ENCODE measurements around the gene TLE4.

The TLE4 gene

GRCh38 chr9:79564105-79564504, 7.7 kb upstream of the TLE4 start:
- no peak overlapping the region for H3K4me3 ChIP-seq (ENCODE audit: low read depth, low read length)
- no peak for DNase-seq (ENCODE audit: low read depth)
- TF ChIP-seq CTCF (IDR thresholded peaks at IDR 0.05; ENCODE audit: insufficient read depth, low read depth, low read length, missing control alignments), result no peak

DNA sequence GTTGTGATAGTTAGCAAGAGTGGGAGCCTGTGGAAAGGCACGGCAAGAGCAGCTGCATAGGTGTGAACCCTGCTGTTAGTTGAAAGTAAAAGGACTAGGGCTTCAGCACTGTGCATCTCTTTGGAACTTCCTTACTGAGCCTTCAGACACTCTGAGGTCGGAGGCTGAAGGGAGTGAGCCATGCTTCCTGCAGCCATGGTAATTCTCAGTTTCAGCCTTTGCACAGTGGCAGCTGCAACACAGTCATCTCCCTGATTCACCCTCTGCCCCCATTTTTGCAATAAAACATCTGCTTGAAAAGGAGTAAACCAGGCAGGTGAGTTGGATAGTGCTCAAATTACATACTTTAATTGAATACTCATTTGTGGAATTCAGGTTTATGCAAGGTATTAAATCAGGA, 6.5 kb upstream of the TLE4 start:
- peak; percentile 88 for DNase-seq (ENCODE audit: low read depth)

DNA sequence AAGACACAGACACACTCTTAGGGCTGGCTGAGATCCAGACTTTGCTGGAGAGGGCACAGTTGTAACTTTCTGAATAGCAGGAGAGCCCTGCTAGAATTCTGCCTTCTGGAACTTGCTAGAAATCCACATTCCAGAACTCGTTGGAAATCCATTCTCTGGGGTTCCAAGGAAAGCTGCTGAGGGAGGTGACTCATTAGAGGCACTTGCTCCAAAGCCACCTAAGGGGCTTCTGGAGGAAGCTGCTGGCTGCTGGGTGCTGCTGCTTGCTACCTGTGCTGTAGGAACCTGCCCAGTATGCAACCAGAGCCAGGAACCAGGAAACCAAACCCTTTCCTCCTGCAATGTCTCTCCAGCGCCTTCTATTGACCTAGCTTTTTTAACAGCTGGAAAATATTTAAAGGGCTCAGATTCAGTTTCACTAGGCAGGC, 4.1 kb upstream of the TLE4 start:
- TF ChIP-seq CTCF (IDR thresholded peaks at IDR 0.05; ENCODE audit: insufficient read depth, low read depth, low read length, missing control alignments), result no peak
- no peak for DNase-seq (ENCODE audit: low read depth)
- H3K4me3 ChIP-seq (ENCODE audit: low read depth, low read length), result no peak overlapping the region

More for the DNA sequence above, 6.5 kb upstream of the TLE4 start:
- no peak for TF ChIP-seq CTCF (IDR thresholded peaks at IDR 0.05; ENCODE audit: insufficient read depth, low read depth, low read length, missing control alignments)
- no peak overlapping the region for H3K4me3 ChIP-seq (ENCODE audit: low read depth, low read length)

- no peak for TF ChIP-seq CTCF (IDR thresholded peaks at IDR 0.05; ENCODE audit: insufficient read depth, low read depth, low read length, missing control alignments)
- no peak overlapping the region for H3K4me3 ChIP-seq (ENCODE audit: low read depth, low read length)
- peak; percentile 64 for DNase-seq (ENCODE audit: low read depth)
Measured at GRCh38 chr9:79568337-79569101, 3.2 kb upstream of the TLE4 start.

DNA sequence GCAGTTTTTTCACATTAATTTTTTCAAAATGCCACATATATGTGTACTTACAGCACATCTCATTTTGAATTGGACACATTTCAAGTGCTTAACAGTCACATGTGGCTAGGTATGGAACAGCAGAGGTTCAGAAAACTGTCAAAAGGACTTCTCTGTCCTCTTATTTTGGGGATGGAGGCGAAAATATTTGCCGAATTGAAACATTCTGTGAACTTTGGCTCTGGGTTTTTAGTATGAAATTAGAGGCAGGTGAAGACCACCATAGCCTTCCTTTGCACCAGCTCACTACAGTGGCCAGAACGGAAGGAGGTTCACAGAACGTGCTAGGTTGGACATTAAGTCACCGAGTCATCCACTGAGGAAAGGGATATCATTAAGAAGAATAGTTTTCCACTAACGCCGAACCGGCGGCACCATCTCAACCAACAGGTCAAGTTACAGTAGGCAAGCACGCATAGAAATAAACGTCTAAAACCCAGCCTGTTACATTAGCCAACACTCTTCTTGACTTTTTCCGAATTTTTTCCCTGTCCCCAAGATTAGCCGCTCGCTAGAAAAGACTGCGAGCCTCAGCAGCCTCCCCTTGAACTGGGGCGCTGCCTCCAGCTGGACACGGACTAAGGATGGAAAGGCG, 1.8 kb upstream of the TLE4 start:
- no peak for TF ChIP-seq CTCF (IDR thresholded peaks at IDR 0.05; ENCODE audit: insufficient read depth, low read depth, low read length, missing control alignments)
- DNase-seq (ENCODE audit: low read depth), result no peak
- peak overlapping the region; percentile 57 for H3K4me3 ChIP-seq (ENCODE audit: low read depth, low read length)

DNA sequence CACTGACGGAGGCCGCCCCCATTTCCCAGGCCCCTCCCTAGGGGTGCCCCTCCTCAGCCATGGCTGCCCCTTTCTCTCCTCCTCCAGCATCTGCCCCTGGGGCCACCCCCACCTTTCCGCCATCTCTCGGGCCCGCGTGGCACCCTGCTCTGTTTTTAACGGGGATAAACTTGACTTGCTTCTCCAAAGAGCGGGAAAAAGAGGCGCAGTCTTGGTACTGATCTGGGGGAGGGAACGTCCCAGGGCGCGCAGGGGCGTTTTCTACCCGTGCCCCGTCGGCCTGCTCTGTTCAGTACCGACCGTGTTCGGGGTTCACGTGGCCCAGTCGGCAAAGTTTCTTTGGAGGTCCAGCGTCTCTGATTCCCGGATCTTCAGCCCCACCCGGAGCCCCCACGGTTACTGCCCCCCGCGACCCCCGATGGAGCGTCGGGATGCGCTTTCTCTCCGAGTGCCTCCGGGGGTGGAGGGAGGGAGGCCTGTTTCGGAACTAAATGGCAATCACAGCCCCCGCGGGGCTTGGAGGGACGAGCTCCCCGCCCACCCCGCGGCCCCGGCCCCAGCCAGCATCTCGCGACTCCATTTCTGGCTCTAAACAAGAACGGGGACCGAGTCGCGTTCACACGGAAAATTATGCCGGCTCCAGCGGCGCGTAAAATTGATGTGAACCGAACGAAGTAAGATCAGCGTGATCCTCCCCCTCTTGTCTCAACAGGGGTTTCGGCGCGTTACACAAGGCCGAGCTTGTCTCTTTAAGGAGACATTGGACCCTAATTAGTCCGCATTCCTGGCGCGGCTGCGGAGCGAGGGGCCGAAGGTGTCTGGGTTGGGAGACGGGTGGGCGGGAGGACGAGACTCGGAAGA, 1.1 kb upstream of the TLE4 start:
- TF ChIP-seq CTCF (IDR thresholded peaks at IDR 0.05; ENCODE audit: insufficient read depth, low read depth, low read length, missing control alignments), result no peak
- peak; percentile 72 for DNase-seq (ENCODE audit: low read depth)

More for the DNA sequence above, 1.1 kb upstream of the TLE4 start:
- peak overlapping the region; percentile 57 for H3K4me3 ChIP-seq (ENCODE audit: low read depth, low read length)
